ENCODE data around the gene REXO5.
"Not testable (repeated sequence)": the region's sequence is repeated elsewhere in the genome, so short reads cannot be mapped to it uniquely, and the experiment has no call there.

The REXO5 gene

GRCh38 chr16:20859229-20859628, 52.9 kb downstream of the REXO5 start:
- TF ChIP-seq CTCF (IDR thresholded peaks at IDR 0.05; ENCODE audit: control extremely low read depth, extremely low read depth, low read depth, missing control alignments), result no peak
- ChIA-PET POLR2A (no interaction called here), CTCF (no interaction called here)

GRCh38 chr16:20859699-20860098, 53.4 kb downstream of the REXO5 start:
- POLR2A ChIA-PET, result no interaction called here
- CTCF ChIA-PET, result no interaction called here
- no peak for DNase-seq (ENCODE audit: extremely low spot score)
- TF ChIP-seq CTCF (IDR thresholded peaks at IDR 0.05; ENCODE audit: control extremely low read depth, extremely low read depth, low read depth, missing control alignments), result no peak

More at GRCh38 chr16:20859229-20859628, 52.9 kb downstream of the REXO5 start:
- no peak for DNase-seq (ENCODE audit: extremely low spot score)

- CTCF ChIA-PET, result interaction anchor here (1.0 kb wide), 1 partner anchor 10 kb away, joined by 3 read pairs; no protein-coding TSS in a partner anchor
- POLR2A ChIA-PET, result no interaction called here
- DNase-seq (ENCODE audit: extremely low spot score), result no peak
- no peak for TF ChIP-seq CTCF (IDR thresholded peaks at IDR 0.05; ENCODE audit: control extremely low read depth, extremely low read depth, low read depth, missing control alignments)
Measured at GRCh38 chr16:20860361-20860760, 54.0 kb downstream of the REXO5 start.

GRCh38 chr16:20860995-20861394, 54.7 kb downstream of the REXO5 start:
- CTCF ChIA-PET, result interaction anchor here (1.0 kb wide), 1 partner anchor 10 kb away, joined by 3 read pairs; no protein-coding TSS in a partner anchor
- DNase-seq (ENCODE audit: extremely low spot score); POLR2A ChIA-PET: not testable (repeated sequence)

GRCh38 chr16:20862162-20862960, 56.0 kb downstream of the REXO5 start:
- TF ChIP-seq CTCF (IDR thresholded peaks at IDR 0.05; ENCODE audit: control extremely low read depth, extremely low read depth, low read depth, missing control alignments), result no peak
- no peak for DNase-seq (ENCODE audit: extremely low spot score)
- ChIA-PET POLR2A (no interaction called here), CTCF (interaction anchor here (1.1 to 4.7 kb wide), 2 partner anchors 12 to 13 kb away, joined by 5 to 31 read pairs; no protein-coding TSS in a partner anchor)

GRCh38 chr16:20864376-20864775, 58.0 kb downstream of the REXO5 start:
- CTCF ChIA-PET, result interaction anchor here (0.8 to 4.8 kb wide), 4 partner anchors 11 to 34 kb away, joined by 3 to 34 read pairs (median 23); no protein-coding TSS in a partner anchor

GRCh38 chr16:20865420-20866131, 59.2 kb downstream of the REXO5 start:
- peak; percentile 68 for DNase-seq (ENCODE audit: extremely low spot score)
- no peak for TF ChIP-seq CTCF (IDR thresholded peaks at IDR 0.05; ENCODE audit: control extremely low read depth, extremely low read depth, low read depth, missing control alignments)
- ChIA-PET POLR2A (interaction anchor here (0.6 to 1.3 kb wide), 7 partner anchors 9 to 655 kb away, joined by 3 to 6 read pairs (median 3); no protein-coding TSS in a partner anchor), CTCF (interaction anchor here (0.7 to 4.8 kb wide), 7 partner anchors 10 to 59 kb away, joined by 3 to 34 read pairs (median 4); partner anchors contain the start of genes ERI2 and REXO5)

More at GRCh38 chr16:20864376-20864775, 58.0 kb downstream of the REXO5 start:
- DNase-seq (ENCODE audit: extremely low spot score); POLR2A ChIA-PET: not testable (repeated sequence)
